ENCODE results near the gene IL10RB.

IL10RB gene

DNA sequence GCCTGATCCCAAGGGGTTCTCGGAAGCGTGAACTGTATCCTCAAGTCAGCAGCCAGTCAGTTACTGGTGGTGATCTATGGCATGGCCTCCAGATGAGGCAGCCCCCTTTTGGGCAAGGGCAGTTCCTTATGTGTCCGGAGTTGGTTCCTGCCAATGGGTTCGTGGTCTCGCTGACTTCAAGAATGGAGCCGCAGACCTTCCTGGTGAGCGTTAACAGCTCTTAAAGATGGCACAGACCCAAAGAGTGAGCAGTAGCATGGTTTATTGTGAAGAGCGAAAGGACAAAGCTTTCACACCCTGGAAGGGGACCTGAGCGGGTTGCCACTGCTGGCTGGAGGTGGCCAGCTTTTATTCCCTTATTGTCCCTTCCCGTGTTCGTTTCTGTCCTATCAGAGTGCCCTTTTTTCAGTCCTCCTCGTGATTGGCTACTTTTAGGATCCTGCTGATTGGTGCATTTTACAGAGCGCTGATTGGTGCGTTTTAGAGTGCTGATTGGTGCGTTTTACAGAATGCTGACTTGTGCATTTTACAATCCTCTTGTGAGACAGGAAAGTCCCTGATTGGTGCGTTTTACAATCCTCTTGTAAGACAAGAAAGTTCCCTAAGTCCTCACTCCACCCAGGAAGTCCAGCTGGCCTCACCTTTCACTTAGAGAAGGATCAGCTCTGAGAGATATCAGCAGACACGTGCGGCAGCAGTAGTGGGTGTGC is 8.9 kb upstream of the IL10RB start:
- Histone ChIP-seq H4K8ac (ENCODE audit: low read depth, low read length) (no peak overlapping the region), H3K27me3 (ENCODE audit: insufficient read depth, low read length, poor library complexity) (no peaks in the 10 kb centered on the region), H3K9ac (ENCODE audit: low read length) (no peak overlapping the region), H3K79me2 (ENCODE audit: control insufficient read depth, insufficient read depth, low read length) (no peaks in the 10 kb centered on the region), H2BK15ac (replicated peaks; ENCODE audit: low read depth) (no peak overlapping the region), H2BK5ac (ENCODE audit: low read length) (no peak overlapping the region), H3K27ac (ENCODE audit: low read depth, low read length) (no peak overlapping the region), H3K56ac (ENCODE audit: low read length) (no peak overlapping the region), H3K36me3 (ENCODE audit: control insufficient read depth, insufficient read depth, low read length) (no peaks in the 10 kb centered on the region), H2AK5ac (ENCODE audit: low read length) (no peak overlapping the region), H3K4me3 (ENCODE audit: low read length) (no peak overlapping the region), H4K5ac (ENCODE audit: low read length) (no peak overlapping the region), H3K4ac (ENCODE audit: low read depth, low read length) (no peak overlapping the region), H2BK120ac (ENCODE audit: low read depth, low read length) (no peak overlapping the region), H3K4me2 (ENCODE audit: low read length) (no peak overlapping the region), H3K18ac (ENCODE audit: low read length) (no peak overlapping the region), H3K23ac (ENCODE audit: low read length) (no peak overlapping the region), H3K4me1 (ENCODE audit: control insufficient read depth, low read depth, low read length) (no peaks in the 10 kb centered on the region), H3K79me1 (ENCODE audit: low read length) (no peaks in the 10 kb centered on the region)
- DNase-seq, result no peak
- WGBS (ENCODE audit: extremely low coverage, insufficient coverage, low lambda C conversion rate), result no CpG with 5 or more reads among the region's 18 CpGs

DNA sequence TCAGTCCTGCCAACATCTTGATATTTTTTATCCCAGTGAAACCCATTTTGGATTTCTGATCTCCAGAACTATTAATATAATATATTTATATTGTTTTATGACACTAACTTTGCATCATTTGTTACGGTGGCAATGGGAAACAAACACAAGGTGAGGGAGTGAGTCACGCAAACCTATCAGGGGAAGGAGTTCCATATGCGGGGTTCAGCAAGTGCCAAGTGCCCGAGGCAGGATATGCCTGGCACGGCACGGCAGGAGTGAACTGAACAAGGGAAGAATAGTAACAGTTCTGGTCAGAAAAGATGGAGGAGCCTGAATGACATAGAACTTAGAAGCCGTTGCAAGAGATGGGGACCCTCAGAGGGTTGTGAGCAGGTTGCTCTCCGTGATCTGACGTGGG is 7.7 kb upstream of the IL10RB start:
- Histone ChIP-seq H2BK120ac (ENCODE audit: low read depth, low read length) (no peak overlapping the region), H3K4me2 (ENCODE audit: low read length) (no peak overlapping the region), H3K9ac (ENCODE audit: low read length) (no peak overlapping the region), H2BK5ac (ENCODE audit: low read length) (no peak overlapping the region), H3K18ac (ENCODE audit: low read length) (no peak overlapping the region), H2BK15ac (replicated peaks; ENCODE audit: low read depth) (no peak overlapping the region), H3K4me1 (ENCODE audit: control insufficient read depth, low read depth, low read length) (no peaks in the 10 kb centered on the region), H3K56ac (ENCODE audit: low read length) (no peak overlapping the region), H4K5ac (ENCODE audit: low read length) (no peak overlapping the region), H2AK5ac (ENCODE audit: low read length) (no peak overlapping the region), H3K27ac (ENCODE audit: low read depth, low read length) (no peak overlapping the region), H3K4me3 (ENCODE audit: low read length) (no peak overlapping the region), H3K4ac (ENCODE audit: low read depth, low read length) (no peak overlapping the region), H3K79me1 (ENCODE audit: low read length) (no peaks in the 10 kb centered on the region), H4K8ac (ENCODE audit: low read depth, low read length) (no peak overlapping the region), H3K23ac (ENCODE audit: low read length) (no peak overlapping the region), H3K27me3 (ENCODE audit: insufficient read depth, low read length, poor library complexity) (no peaks in the 10 kb centered on the region), H3K36me3 (ENCODE audit: control insufficient read depth, insufficient read depth, low read length) (peaks cover 2% of the 10 kb centered on the region), H3K79me2 (ENCODE audit: control insufficient read depth, insufficient read depth, low read length) (no peaks in the 10 kb centered on the region)
- DNase-seq, result no peak
- whole genome bisulfite sequencing (ENCODE audit: extremely low coverage, insufficient coverage, low lambda C conversion rate), result no CpG with 5 or more reads among the region's 9 CpGs

DNA sequence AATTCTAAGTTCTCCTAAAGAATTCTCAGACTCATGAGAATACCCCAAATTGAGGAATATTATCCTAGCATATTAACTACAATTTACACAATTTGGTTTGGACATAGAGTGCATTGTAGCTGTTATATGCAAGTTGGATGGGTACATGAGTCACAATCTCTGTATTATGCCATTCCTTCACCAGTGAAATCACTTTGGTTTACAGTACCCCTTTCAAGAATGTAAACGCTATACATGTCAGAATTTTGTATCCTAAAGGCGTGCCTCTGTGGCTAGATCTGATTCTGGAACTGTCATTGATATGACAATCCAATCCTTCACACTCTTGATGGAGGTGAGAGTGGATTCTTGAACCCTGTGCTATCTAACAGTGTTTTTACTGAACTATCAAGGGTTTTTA is 6.7 kb upstream of the IL10RB start:
- Histone ChIP-seq H3K36me3 (ENCODE audit: control insufficient read depth, insufficient read depth, low read length) (peaks cover 2% of the 10 kb centered on the region), H3K27me3 (ENCODE audit: insufficient read depth, low read length, poor library complexity) (no peaks in the 10 kb centered on the region), H3K4ac (ENCODE audit: low read depth, low read length) (no peak overlapping the region), H3K27ac (ENCODE audit: low read depth, low read length) (no peak overlapping the region), H2BK120ac (ENCODE audit: low read depth, low read length) (no peak overlapping the region), H2AK5ac (ENCODE audit: low read length) (no peak overlapping the region), H3K23ac (ENCODE audit: low read length) (no peak overlapping the region), H3K9ac (ENCODE audit: low read length) (no peak overlapping the region), H3K4me2 (ENCODE audit: low read length) (no peak overlapping the region), H3K4me3 (ENCODE audit: low read length) (no peak overlapping the region), H2BK5ac (ENCODE audit: low read length) (no peak overlapping the region), H4K5ac (ENCODE audit: low read length) (no peak overlapping the region), H3K18ac (ENCODE audit: low read length) (no peak overlapping the region), H2BK15ac (replicated peaks; ENCODE audit: low read depth) (no peak overlapping the region), H3K79me1 (ENCODE audit: low read length) (no peaks in the 10 kb centered on the region), H3K4me1 (ENCODE audit: control insufficient read depth, low read depth, low read length) (no peaks in the 10 kb centered on the region), H3K79me2 (ENCODE audit: control insufficient read depth, insufficient read depth, low read length) (no peaks in the 10 kb centered on the region), H4K8ac (ENCODE audit: low read depth, low read length) (no peak overlapping the region), H3K56ac (ENCODE audit: low read length) (no peak overlapping the region)
- WGBS (ENCODE audit: extremely low coverage, insufficient coverage, low lambda C conversion rate), result no CpG with 5 or more reads among the region's 2 CpGs
- no peak for DNase-seq

DNA sequence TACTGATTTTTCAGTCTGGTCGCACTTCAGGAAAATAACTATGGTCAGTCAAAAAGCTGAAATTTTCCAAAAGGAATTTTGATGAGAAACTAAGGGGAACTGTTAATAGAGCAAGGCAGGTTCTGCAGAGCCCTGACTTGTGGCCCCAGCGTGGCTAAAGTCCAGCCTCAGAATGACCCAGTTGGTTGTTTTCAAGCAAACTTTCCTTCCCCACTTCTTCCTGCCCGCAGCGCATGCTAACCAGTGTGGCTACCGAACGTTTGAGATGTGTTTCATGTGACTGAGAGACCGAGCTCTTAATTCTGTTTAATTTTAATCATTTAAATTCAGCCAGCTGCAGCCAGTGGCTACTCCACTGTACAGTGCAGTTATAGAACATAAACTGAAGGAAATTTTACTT is 6.2 kb upstream of the IL10RB start:
- Histone ChIP-seq H3K56ac (ENCODE audit: low read length) (no peak overlapping the region), H3K27ac (ENCODE audit: low read depth, low read length) (no peak overlapping the region), H4K5ac (ENCODE audit: low read length) (no peak overlapping the region), H3K9ac (ENCODE audit: low read length) (no peak overlapping the region), H3K27me3 (ENCODE audit: insufficient read depth, low read length, poor library complexity) (no peaks in the 10 kb centered on the region), H4K8ac (ENCODE audit: low read depth, low read length) (no peak overlapping the region), H3K18ac (ENCODE audit: low read length) (no peak overlapping the region), H3K79me2 (ENCODE audit: control insufficient read depth, insufficient read depth, low read length) (no peaks in the 10 kb centered on the region), H3K4ac (ENCODE audit: low read depth, low read length) (no peak overlapping the region), H2BK5ac (ENCODE audit: low read length) (no peak overlapping the region), H3K4me3 (ENCODE audit: low read length) (no peak overlapping the region), H2AK5ac (ENCODE audit: low read length) (no peak overlapping the region), H3K36me3 (ENCODE audit: control insufficient read depth, insufficient read depth, low read length) (peaks cover 2% of the 10 kb centered on the region), H3K23ac (ENCODE audit: low read length) (no peak overlapping the region), H3K79me1 (ENCODE audit: low read length) (no peaks in the 10 kb centered on the region), H2BK120ac (ENCODE audit: low read depth, low read length) (no peak overlapping the region), H3K4me1 (ENCODE audit: control insufficient read depth, low read depth, low read length) (no peaks in the 10 kb centered on the region), H3K4me2 (ENCODE audit: low read length) (no peak overlapping the region), H2BK15ac (replicated peaks; ENCODE audit: low read depth) (no peak overlapping the region)
- no CpG with 5 or more reads among the region's 7 CpGs for WGBS (ENCODE audit: extremely low coverage, insufficient coverage, low lambda C conversion rate)
- DNase-seq, result no peak

DNA sequence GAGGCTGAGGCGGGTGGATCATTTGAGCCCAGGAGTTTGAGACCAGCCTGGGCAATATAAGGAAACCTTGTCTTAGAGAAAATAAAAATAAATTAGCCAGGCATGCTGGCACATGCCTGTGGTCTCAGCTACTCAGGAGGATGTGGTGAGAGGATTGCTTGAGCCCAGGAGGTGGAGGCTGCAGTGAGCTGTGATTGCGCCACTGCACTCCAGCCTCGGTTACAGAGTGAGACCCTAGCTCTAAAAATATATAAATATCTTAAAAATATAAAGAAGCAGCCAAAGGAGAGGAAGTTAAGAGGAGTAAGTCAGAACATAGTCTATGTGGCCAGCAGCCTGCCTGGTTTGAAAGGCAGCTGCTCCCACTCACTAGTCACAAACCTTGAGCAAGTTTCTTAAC is 4.5 kb upstream of the IL10RB start:
- no peak overlapping the region for H3K23ac ChIP-seq (ENCODE audit: low read length)
- no peaks in the 10 kb centered on the region for H3K27me3 ChIP-seq (ENCODE audit: insufficient read depth, low read length, poor library complexity)
- H3K18ac ChIP-seq (ENCODE audit: low read length), result no peak overlapping the region
- no peak overlapping the region for H3K27ac ChIP-seq (ENCODE audit: low read depth, low read length)
- DNase-seq, result no peak
- no peaks in the 10 kb centered on the region for H3K79me2 ChIP-seq (ENCODE audit: control insufficient read depth, insufficient read depth, low read length)
- no peak overlapping the region for H4K8ac ChIP-seq (ENCODE audit: low read depth, low read length)
- no peak overlapping the region for H2BK120ac ChIP-seq (ENCODE audit: low read depth, low read length)
- H2BK5ac ChIP-seq (ENCODE audit: low read length), result no peak overlapping the region
- no peaks in the 10 kb centered on the region for H3K79me1 ChIP-seq (ENCODE audit: low read length)
- H2AK5ac ChIP-seq (ENCODE audit: low read length), result no peak overlapping the region
- H3K56ac ChIP-seq (ENCODE audit: low read length), result no peak overlapping the region
- H2BK15ac ChIP-seq (replicated peaks; ENCODE audit: low read depth), result no peak overlapping the region
- WGBS (ENCODE audit: extremely low coverage, insufficient coverage, low lambda C conversion rate), result no CpG with 5 or more reads among the region's 3 CpGs
- no peak overlapping the region for H3K4ac ChIP-seq (ENCODE audit: low read depth, low read length)
- H4K5ac ChIP-seq (ENCODE audit: low read length), result no peak overlapping the region
- no peaks in the 10 kb centered on the region for H3K4me1 ChIP-seq (ENCODE audit: control insufficient read depth, low read depth, low read length)
- H3K4me2 ChIP-seq (ENCODE audit: low read length), result no peak overlapping the region
- no peak overlapping the region for H3K9ac ChIP-seq (ENCODE audit: low read length)
- no peak overlapping the region for H3K4me3 ChIP-seq (ENCODE audit: low read length)
- H3K36me3 ChIP-seq (ENCODE audit: control insufficient read depth, insufficient read depth, low read length), result peaks cover 2% of the 10 kb centered on the region

DNA sequence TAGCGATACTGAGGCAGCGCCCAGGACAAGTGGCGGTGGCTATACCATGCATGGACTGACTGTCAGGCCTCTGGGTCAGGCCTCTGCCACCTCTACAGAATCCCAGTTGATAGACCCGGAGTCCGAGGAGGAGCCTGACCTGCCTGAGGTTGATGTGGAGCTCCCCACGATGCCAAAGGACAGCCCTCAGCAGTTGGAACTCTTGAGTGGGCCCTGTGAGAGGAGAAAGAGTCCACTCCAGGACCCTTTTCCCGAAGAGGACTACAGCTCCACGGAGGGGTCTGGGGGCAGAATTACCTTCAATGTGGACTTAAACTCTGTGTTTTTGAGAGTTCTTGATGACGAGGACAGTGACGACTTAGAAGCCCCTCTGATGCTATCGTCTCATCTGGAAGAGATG is 3.2 kb upstream of the IL10RB start:
- H2BK15ac ChIP-seq (replicated peaks; ENCODE audit: low read depth), result no peak overlapping the region
- H2BK5ac ChIP-seq (ENCODE audit: low read length), result no peak overlapping the region
- H3K9ac ChIP-seq (ENCODE audit: low read length), result no peak overlapping the region
- H3K36me3 ChIP-seq (ENCODE audit: control insufficient read depth, insufficient read depth, low read length), result peaks cover 2% of the 10 kb centered on the region
- H3K18ac ChIP-seq (ENCODE audit: low read length), result no peak overlapping the region
- no peaks in the 10 kb centered on the region for H3K4me1 ChIP-seq (ENCODE audit: control insufficient read depth, low read depth, low read length)
- DNase-seq, result no peak
- H3K4ac ChIP-seq (ENCODE audit: low read depth, low read length), result no peak overlapping the region
- no peak overlapping the region for H3K4me3 ChIP-seq (ENCODE audit: low read length)
- H3K79me2 ChIP-seq (ENCODE audit: control insufficient read depth, insufficient read depth, low read length), result no peaks in the 10 kb centered on the region
- H2AK5ac ChIP-seq (ENCODE audit: low read length), result no peak overlapping the region
- H4K8ac ChIP-seq (ENCODE audit: low read depth, low read length), result no peak overlapping the region
- no peaks in the 10 kb centered on the region for H3K27me3 ChIP-seq (ENCODE audit: insufficient read depth, low read length, poor library complexity)
- no peaks in the 10 kb centered on the region for H3K79me1 ChIP-seq (ENCODE audit: low read length)
- H3K27ac ChIP-seq (ENCODE audit: low read depth, low read length), result no peak overlapping the region
- no peak overlapping the region for H3K4me2 ChIP-seq (ENCODE audit: low read length)
- H3K23ac ChIP-seq (ENCODE audit: low read length), result no peak overlapping the region
- no peak overlapping the region for H4K5ac ChIP-seq (ENCODE audit: low read length)
- no peak overlapping the region for H3K56ac ChIP-seq (ENCODE audit: low read length)
- WGBS (ENCODE audit: extremely low coverage, insufficient coverage, low lambda C conversion rate), result no CpG with 5 or more reads among the region's 11 CpGs
- H2BK120ac ChIP-seq (ENCODE audit: low read depth, low read length), result no peak overlapping the region

Measured in mesendoderm (in vitro differentiated cells).